ENCODE results near the gene PTPRO. TPM values are rescaled to one million over a fixed set of nuclear protein-coding genes. Genes with fewer than 3 reads are reported as not detected.

The PTPRO gene
- total RNA-seq, 1 experiment from 2014 or later, result 0.52 TPM

DNA sequence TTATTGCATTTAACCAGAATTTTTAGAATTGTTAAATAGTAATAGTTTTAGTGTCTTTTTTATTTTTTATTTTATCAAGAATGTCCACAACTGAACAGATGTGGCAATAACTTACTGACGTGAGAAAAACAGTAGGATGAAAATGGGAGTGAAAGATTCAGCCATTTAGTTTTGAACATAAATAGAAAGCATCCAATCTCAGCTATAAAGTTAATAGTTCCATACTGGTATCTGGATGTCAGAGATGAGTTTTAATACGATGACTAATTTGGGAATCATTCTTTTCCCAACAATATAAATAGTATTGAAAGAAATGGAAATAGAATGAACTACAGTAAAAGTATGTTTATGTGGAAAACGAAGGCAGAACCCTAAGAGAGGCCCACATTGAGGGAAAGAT is 307.5 kb downstream of the PTPRO start:
- Histone ChIP-seq H3K27me3 (ENCODE audit: insufficient read depth, low read length) (no peaks in the 10 kb centered on the region), H3K4me1 (ENCODE audit: insufficient read depth, low read length) (no peaks in the 10 kb centered on the region; the same call in 1 of the 2 replicates), H2BK5ac (ENCODE audit: insufficient read length, low read length) (no peak overlapping the region), H2BK20ac (ENCODE audit: low read depth, low read length, poor library complexity, severe bottlenecking) (no peak overlapping the region), H3K23ac (ENCODE audit: insufficient read length, low read depth, low read length) (no peak overlapping the region), H3K14ac (ENCODE audit: insufficient read depth, low read length) (no peak overlapping the region), H3K9me3 (ENCODE audit: control insufficient read depth, low read depth, low read length) (no peaks in the 10 kb centered on the region), H3K56ac (ENCODE audit: insufficient read length, low read depth, low read length) (no peak overlapping the region), H2AK5ac (ENCODE audit: insufficient read length, low read length) (no peak overlapping the region), H4K20me1 (ENCODE audit: control insufficient read depth, insufficient read depth, insufficient read length) (no peaks in the 10 kb centered on the region), H4K91ac (ENCODE audit: insufficient read length, low read depth, low read length) (no peak overlapping the region), H4K5ac (ENCODE audit: insufficient read length, low read depth, low read length) (no peak overlapping the region), H4K8ac (replicated peaks; ENCODE audit: insufficient read length, low read depth, low read length) (no peak overlapping the region), H2BK120ac (ENCODE audit: low read depth, low read length, poor library complexity, severe bottlenecking) (no peak overlapping the region), H3K4ac (ENCODE audit: low read depth, low read length) (no peak overlapping the region), H2BK12ac (ENCODE audit: insufficient read length, low read depth, low read length) (no peak overlapping the region), H3K4me2 (ENCODE audit: insufficient read depth, insufficient read length, low read length) (no peak overlapping the region), H2BK15ac (ENCODE audit: low read depth, low read length) (no peak overlapping the region), H3K79me2 (ENCODE audit: insufficient read depth, low read length) (no peaks in the 10 kb centered on the region), H3K18ac (ENCODE audit: insufficient read length, low read depth, low read length) (no peak overlapping the region), H3K23me2 (ENCODE audit: insufficient read length, low read depth, low read length, poor library complexity, severe bottlenecking) (no peaks in the 10 kb centered on the region), H3K79me1 (ENCODE audit: insufficient read depth, low read depth, low read length, poor library complexity, severe bottlenecking) (no peaks in the 10 kb centered on the region), H2AFZ (ENCODE audit: low read length) (no peak overlapping the region), H3T11ph (ENCODE audit: low read length) (no peak overlapping the region), H3K27ac (ENCODE audit: insufficient read length, low read depth, low read length) (no peak overlapping the region), H3K9ac (ENCODE audit: extremely low read depth, insufficient read length, low read length) (no peak overlapping the region)
- Mint-ChIP-seq H3K36me3 (ENCODE audit: insufficient read depth in 1 of 3, low read depth in 3 of 3) (no peaks in the 10 kb centered on the region), H3K27ac (no peak overlapping the region), H3K27me3 (ENCODE audit: low read depth) (no peaks in the 10 kb centered on the region), H3K4me1 (peaks cover 8 to 9% of the 10 kb centered on the region in 2 experiments), H3K9me3 (no peaks in the 10 kb centered on the region), H3K4me3 (no peak overlapping the region)
- no peak for TF ChIP-seq CTCF (conservative IDR thresholded peaks at IDR 0.05)
- WGBS (ENCODE audit: extremely low coverage, insufficient read length, low lambda C conversion rate), result no CpG with 5 or more reads among the region's 3 CpGs
- no peak for DNase-seq

All from H9 (cell line).